ENCODE measurements around the gene ATOSB. TPM values are rescaled to one million over a fixed set of nuclear protein-coding genes. Genes with fewer than 3 reads are reported as not detected.

ATOSB gene
- total RNA-seq, 2 donors from 2014 or later, result 10.6 to 18.8 TPM

- H3K27me3 Mint-ChIP-seq, result no peaks in the 10 kb centered on the region
- H3K9me3 Mint-ChIP-seq, result no peaks in the 10 kb centered on the region
- peaks cover 41% of the 10 kb centered on the region for H3K36me3 Mint-ChIP-seq (ENCODE audit: low read depth)
- peaks cover 16% of the 10 kb centered on the region for H3K4me1 Mint-ChIP-seq
- peak within 1 kb of the TSS; percentile 99 for H3K4me3 Mint-ChIP-seq
- peak; percentile 93 for ATAC-seq (replicated peaks)
- H3K27ac Mint-ChIP-seq, result peak within 1 kb of the TSS; percentile 95
These were observed 36.0 kb downstream of the ATOSB start, which contains the start of gene FANCG for GRCh38 chr9:35079426-35080341. FANCG (minus strand) TSS chr9:35079942; CDS start chr9:35079524, 418 bp downstream.

- Mint-ChIP-seq H3K27ac (peak overlapping the region; percentile 95), H3K36me3 (ENCODE audit: low read depth) (peaks cover 47% of the 10 kb centered on the region), H3K9me3 (no peaks in the 10 kb centered on the region), H3K27me3 (no peaks in the 10 kb centered on the region), H3K4me1 (peaks cover 23% of the 10 kb centered on the region), H3K4me3 (peak overlapping the region; percentile 99)
- peak; percentile 6 for ATAC-seq (replicated peaks)
These were observed 36.6 kb downstream of the ATOSB start for GRCh38 chr9:35079041-35079425.

DNA sequence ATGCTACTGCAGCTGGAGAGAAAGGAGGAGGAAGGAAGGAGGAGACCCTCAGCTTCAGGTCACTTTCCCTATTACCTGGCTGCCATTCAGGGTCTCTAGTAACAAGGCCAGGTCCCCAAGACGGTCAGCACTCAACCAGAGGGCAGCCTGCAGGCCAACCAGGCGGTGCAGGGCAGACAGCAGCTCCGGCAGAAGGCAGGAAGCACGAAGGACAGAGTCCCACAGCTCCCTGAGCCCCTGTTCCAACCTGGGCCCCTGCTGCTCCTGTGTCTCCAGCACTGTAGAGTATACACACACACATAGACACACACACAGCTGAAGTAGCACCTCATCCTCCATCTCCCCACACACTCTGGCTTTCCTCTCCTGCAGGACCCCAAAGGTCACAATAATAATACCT is 37.6 kb downstream of the ATOSB start:
- H3K4me1 Mint-ChIP-seq, result peaks cover 31% of the 10 kb centered on the region
- peak overlapping the region; percentile 99 for H3K4me3 Mint-ChIP-seq
- no peaks in the 10 kb centered on the region for H3K9me3 Mint-ChIP-seq
- H3K27ac Mint-ChIP-seq, result peak overlapping the region; percentile 95
- H3K27me3 Mint-ChIP-seq, result no peaks in the 10 kb centered on the region
- no peak for ATAC-seq (replicated peaks)
- peaks cover 57% of the 10 kb centered on the region for H3K36me3 Mint-ChIP-seq (ENCODE audit: low read depth)

GRCh38 chr9:35076848-35077247 is 38.8 kb downstream of the ATOSB start:
- Mint-ChIP-seq H3K36me3 (ENCODE audit: low read depth) (peaks cover 66% of the 10 kb centered on the region), H3K27ac (no peak overlapping the region), H3K4me3 (peak overlapping the region; percentile 99), H3K27me3 (no peaks in the 10 kb centered on the region), H3K4me1 (peaks cover 35% of the 10 kb centered on the region), H3K9me3 (no peaks in the 10 kb centered on the region)
- ATAC-seq (replicated peaks), result no peak

GRCh38 chr9:35075358-35075757 is 40.3 kb downstream of the ATOSB start:
- Mint-ChIP-seq H3K9me3 (no peaks in the 10 kb centered on the region), H3K27ac (no peak overlapping the region), H3K4me3 (no peak overlapping the region), H3K4me1 (peaks cover 41% of the 10 kb centered on the region), H3K36me3 (ENCODE audit: low read depth) (peaks cover 81% of the 10 kb centered on the region), H3K27me3 (no peaks in the 10 kb centered on the region)
- ATAC-seq (replicated peaks), result no peak

- H3K27me3 Mint-ChIP-seq, result no peaks in the 10 kb centered on the region
- H3K27ac Mint-ChIP-seq, result no peak overlapping the region
- H3K4me1 Mint-ChIP-seq, result peaks cover 46% of the 10 kb centered on the region
- peaks cover 87% of the 10 kb centered on the region for H3K36me3 Mint-ChIP-seq (ENCODE audit: low read depth)
- H3K9me3 Mint-ChIP-seq, result no peaks in the 10 kb centered on the region
- no peak overlapping the region for H3K4me3 Mint-ChIP-seq
- ATAC-seq (replicated peaks), result no peak
These were observed 40.9 kb downstream of the ATOSB start for GRCh38 chr9:35074791-35075190.

- Mint-ChIP-seq H3K4me1 (peaks cover 46% of the 10 kb centered on the region), H3K36me3 (ENCODE audit: low read depth) (peaks cover 93% of the 10 kb centered on the region), H3K4me3 (peak overlapping the region; percentile 89), H3K27ac (peak overlapping the region; percentile 95), H3K9me3 (no peaks in the 10 kb centered on the region), H3K27me3 (no peaks in the 10 kb centered on the region)
- ATAC-seq (replicated peaks), result no peak
These were observed 41.5 kb downstream of the ATOSB start for GRCh38 chr9:35074141-35074540.

DNA sequence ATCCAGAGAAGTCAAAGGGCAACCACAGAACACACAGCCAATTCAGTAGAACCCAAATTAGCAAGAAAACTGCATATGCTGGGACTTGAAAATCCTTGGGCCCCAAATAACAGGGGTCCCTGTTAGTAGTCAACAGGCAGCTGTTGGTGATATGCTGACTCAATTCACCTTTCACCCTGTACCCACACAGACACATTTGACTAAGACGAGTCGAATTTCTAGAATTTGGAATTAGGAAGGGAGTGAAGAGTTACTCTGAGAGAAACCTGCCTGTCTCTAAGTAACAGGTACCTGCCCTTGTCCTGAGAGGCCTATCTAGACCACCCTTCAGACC is 42.4 kb downstream of the ATOSB start:
- peaks cover 96% of the 10 kb centered on the region for H3K36me3 Mint-ChIP-seq (ENCODE audit: low read depth)
- no peaks in the 10 kb centered on the region for H3K27me3 Mint-ChIP-seq
- H3K4me3 Mint-ChIP-seq, result peak overlapping the region; percentile 89
- peak; percentile 30 for ATAC-seq (replicated peaks)
- peak overlapping the region; percentile 95 for H3K27ac Mint-ChIP-seq
- H3K4me1 Mint-ChIP-seq, result peaks cover 51% of the 10 kb centered on the region
- H3K9me3 Mint-ChIP-seq, result no peaks in the 10 kb centered on the region

- Mint-ChIP-seq H3K27ac (peak within 1 kb of the TSS; percentile 97), H3K9me3 (no peaks in the 10 kb centered on the region), H3K27me3 (no peaks in the 10 kb centered on the region), H3K36me3 (ENCODE audit: low read depth) (peaks cover 96% of the 10 kb centered on the region), H3K4me1 (peaks cover 51% of the 10 kb centered on the region), H3K4me3 (peak within 1 kb of the TSS; percentile 89)
- ATAC-seq (replicated peaks), result peak; percentile 89
These were observed 43.0 kb downstream of the ATOSB start, which contains the start of gene VCP for GRCh38 chr9:35072461-35073278. VCP (minus strand) TSS chr9:35072625; CDS start chr9:35072353, 272 bp downstream.

DNA sequence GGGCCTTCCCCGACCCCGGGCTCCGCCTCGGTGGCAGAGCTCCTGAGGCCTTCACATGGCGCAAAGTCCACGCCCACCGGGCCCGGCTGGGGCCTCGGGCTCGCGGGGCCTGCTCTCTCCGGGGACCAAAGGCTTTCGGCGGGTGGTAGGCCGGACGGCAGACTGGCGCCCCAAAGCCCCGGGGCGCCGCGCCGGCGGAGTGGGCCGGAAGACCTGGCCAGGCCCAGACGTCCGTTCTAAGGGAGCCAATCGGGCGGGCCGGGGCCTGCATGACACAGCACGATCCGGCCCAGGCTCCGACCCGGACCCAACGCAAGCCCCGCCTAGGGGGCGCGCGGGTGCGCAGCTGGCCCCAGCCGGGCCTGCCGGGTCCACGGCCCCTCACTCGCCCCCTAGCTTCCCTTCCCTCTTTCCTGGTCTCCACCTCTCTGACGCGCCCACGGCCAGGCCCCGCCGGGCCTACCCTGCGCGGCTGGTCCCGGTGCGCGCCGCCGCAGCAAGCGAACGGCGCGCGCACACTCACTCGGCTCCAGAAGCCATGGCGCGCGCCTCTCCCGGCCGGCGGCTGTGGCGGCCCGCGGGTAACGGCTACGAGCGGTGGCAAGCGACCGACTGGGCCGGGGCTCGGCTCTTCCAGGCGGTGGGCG is 43.7 kb downstream of the ATOSB start:
- Mint-ChIP-seq H3K4me3 (peak overlapping the region; percentile 89), H3K4me1 (peaks cover 52% of the 10 kb centered on the region)

DNA sequence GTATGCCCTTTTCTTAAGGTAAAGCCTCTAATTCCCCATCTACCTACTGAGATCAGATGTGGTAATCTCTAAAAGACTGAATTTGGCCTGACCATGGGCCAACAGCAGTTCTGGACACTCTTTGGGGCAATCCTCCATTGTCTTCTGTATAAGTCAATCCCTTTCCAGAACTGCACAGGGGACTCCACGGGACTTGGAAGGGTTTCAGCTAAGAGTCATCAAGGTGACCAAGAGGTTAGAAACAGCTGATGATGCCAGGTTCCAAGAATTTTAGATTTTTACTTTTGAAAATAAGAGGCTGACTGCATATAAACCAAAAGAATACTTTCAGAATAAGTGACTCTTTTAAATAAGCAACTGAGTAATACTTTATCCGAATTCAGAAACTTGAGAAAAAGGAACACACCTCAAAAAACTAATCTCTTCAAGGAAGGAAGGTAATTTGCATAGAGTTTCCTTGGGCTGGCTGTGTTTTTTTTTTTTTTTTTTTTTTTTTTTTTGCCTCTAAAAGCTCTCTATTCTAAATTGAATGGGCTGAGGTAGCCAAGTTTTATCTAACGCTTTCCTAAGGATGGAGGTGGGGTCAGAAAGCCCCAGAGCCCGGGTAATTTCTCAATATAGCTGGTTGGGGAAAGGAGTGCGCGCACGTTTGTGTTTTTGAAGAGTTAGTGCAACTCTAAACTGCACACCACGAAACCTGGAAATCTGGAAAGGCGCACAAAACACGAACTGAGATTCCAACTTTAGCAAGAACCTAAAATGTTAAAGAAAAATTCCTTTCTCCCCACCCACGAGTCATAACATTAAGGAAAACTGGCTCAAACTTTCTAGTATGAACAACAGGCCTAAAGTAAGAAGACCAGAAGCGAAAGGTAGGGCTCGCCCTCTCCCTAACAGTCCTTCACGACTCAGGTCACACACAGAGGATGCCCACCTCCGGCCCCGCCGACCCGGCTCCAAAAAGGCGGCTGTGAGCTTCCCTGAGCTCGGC is 44.5 kb downstream of the ATOSB start:
- Mint-ChIP-seq H3K4me1 (peaks cover 56% of the 10 kb centered on the region), H3K27ac (peak overlapping the region; percentile 97), H3K9me3 (no peaks in the 10 kb centered on the region), H3K4me3 (peak overlapping the region; percentile 89), H3K27me3 (no peaks in the 10 kb centered on the region), H3K36me3 (ENCODE audit: low read depth) (peaks cover 97% of the 10 kb centered on the region)
- peak; percentile 23 for ATAC-seq (replicated peaks)

More for the DNA sequence above, 43.7 kb downstream of the ATOSB start:
- ATAC-seq (replicated peaks), result peak; percentile 49
- H3K27me3 Mint-ChIP-seq, result no peaks in the 10 kb centered on the region
- no peaks in the 10 kb centered on the region for H3K9me3 Mint-ChIP-seq
- peaks cover 96% of the 10 kb centered on the region for H3K36me3 Mint-ChIP-seq (ENCODE audit: low read depth)
- H3K27ac Mint-ChIP-seq, result peak overlapping the region; percentile 97

DNA sequence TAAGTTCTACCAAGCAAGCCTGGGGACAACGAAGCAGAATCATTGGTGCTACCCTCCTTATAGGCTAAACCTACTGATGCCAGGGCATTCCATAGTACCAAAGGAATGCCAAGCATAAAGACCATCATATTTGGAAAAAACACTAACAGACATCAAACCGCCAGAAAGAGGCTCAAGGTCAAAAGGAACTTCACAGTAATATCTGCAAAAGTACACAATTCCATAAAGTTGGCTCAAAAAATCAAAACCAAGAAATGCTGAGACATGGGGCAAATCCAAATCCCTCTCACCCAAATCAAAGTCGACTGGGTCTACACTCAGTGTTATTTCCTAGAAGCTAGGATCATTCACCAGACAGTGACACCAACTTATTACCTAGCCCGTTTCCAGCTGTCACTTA is 46.6 kb downstream of the ATOSB start:
- Mint-ChIP-seq H3K27me3 (no peaks in the 10 kb centered on the region), H3K36me3 (ENCODE audit: low read depth) (peaks cover 97% of the 10 kb centered on the region), H3K4me1 (peaks cover 48% of the 10 kb centered on the region), H3K4me3 (peak overlapping the region; percentile 89), H3K9me3 (no peaks in the 10 kb centered on the region), H3K27ac (peak overlapping the region; percentile 80)
- no peak for ATAC-seq (replicated peaks)

GRCh38 chr9:35067056-35067455 is 48.6 kb downstream of the ATOSB start:
- Mint-ChIP-seq H3K36me3 (ENCODE audit: low read depth) (peaks cover 98% of the 10 kb centered on the region), H3K27me3 (no peaks in the 10 kb centered on the region), H3K9me3 (no peaks in the 10 kb centered on the region), H3K4me3 (peak overlapping the region; percentile 89), H3K4me1 (peaks cover 36% of the 10 kb centered on the region), H3K27ac (peak overlapping the region; percentile 80)
- ATAC-seq (replicated peaks), result no peak
